ENCODE data around the gene MAGI1.
A peak's percentile ranks its signal among the peaks of the same experiment; 100 is the strongest.

Gene MAGI1

DNA sequence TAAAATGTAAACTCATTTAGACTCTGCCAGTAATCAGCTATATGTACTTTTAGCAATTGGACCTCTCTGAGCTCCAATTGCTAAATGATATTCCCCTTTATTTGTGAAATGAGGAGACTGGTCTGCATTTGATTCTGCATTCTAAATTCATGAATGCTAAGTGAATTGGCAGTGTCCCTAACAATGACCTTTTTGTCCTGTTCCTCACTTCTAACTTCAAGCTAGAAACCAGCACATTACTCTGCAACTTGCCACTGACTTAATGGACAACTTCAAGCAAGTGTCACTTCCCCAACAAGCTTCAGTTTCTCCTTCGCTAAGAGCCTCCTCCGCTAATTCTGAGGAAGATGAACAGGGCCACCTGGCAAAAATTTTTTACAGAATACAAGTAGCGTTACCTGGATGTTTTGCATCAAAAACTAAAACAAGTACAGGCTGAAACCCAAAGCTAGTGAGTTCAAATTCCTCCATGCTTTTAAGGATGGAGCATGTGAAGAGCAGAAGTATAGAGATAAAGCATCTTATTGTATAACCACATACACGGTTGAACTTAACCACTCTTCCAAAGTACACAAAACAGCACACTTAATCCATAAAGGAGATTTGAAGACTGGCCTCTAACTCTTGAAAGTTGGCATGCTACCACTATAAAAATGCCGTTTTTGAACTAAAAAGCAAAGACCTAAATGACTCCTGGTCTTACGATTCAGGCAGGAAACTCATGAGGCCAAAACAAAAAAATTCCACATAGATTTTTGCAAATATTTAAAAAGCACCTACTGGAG is 207.6 kb downstream of the MAGI1 start:
- no peak for DNase-seq

DNA sequence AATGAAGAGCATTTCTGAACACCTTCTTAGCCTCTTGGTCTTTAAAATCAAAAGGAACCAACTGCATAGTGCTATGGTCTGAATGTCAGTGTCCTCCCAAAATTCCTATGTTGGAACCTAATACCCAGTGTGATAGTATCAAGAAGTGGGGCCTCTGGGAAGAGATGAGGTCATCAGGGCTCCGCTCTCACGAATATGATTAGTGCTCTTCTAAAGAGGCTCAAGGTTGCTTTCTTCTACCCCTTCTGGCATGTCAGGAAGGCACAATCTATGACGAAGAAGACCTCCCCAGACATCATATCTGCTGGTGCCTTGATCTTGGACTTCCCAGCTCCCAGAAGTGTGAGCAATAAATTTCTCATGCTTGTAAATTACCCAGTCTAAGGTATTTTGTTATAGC is 209.5 kb downstream of the MAGI1 start:
- DNase-seq, result no peak

DNA sequence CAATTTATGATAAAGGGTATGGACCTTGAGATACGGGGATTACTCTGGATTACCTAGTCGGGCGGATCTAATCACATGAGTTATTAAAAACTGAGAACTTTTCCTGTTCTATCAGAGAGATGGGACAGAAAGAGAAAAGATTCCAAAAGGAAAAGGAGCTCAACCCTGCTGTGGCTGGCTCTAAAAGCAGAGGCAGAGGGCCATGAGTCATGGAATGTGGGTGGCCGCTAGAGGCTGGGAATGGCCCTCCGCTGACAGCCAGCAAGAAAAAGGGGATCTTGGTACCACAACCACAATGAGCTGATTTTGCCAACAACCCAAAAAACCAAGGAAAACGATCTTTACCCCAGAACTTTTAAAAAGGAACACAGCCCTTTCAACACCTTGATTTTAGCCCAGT is 210.0 kb downstream of the MAGI1 start:
- DNase-seq, result no peak

DNA sequence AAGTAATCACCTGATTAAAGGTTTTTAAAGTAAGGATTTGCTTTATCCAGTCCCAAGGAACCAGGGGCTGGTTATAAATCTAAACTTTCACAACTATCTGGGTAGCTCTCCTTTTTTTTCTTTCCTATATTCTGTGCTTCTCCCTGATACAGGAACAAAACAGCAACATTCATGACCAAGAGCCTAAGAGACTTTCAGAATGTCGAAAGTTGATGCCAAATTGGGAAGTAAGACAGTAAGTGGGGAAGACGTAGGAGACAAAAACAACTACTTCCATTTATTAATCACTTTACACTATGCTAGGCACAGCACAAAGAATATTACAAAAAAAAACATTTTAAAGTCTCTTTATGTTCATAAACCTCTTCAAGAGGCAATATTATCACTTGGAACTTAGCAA is 211.6 kb downstream of the MAGI1 start:
- DNase-seq, result no peak

DNA sequence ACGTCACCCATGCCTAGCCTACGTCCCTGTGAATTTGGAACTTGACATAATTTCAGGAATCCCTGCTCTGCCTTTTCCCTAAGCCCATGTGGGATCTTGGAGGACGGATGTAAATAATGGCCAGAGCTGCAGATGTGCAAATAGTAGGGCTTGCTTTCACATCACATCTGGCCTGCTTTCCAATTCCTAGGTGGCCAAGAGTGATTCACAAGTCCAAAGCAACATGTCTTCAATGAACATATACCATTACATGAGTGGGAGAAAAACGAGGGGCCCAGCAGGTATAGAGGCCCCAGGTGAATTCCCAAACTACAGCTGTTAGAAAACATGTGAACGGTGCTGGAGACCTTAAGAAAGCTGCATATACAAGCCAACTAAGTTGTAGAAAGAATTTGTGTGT is 214.6 kb downstream of the MAGI1 start:
- no peak for DNase-seq

DNA sequence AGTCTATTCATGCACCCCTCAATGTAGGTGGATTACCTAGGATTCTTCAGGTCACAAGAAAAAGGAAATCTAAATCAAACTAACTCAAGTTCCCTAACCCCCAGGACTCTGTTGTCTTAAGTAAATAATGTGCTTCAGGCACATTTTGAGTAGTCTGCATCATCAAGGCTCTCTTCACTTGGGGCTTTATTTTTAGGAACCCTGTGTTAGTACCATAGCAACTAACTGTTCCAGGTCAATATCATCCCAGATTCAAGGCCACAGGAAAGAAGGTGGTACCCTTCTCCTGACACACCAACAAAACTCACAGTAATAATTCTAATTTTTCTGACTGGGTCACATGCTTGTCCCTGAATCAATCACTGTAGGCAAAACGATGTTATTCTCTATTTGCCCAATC is 218.1 kb downstream of the MAGI1 start:
- no peak for DNase-seq

DNA sequence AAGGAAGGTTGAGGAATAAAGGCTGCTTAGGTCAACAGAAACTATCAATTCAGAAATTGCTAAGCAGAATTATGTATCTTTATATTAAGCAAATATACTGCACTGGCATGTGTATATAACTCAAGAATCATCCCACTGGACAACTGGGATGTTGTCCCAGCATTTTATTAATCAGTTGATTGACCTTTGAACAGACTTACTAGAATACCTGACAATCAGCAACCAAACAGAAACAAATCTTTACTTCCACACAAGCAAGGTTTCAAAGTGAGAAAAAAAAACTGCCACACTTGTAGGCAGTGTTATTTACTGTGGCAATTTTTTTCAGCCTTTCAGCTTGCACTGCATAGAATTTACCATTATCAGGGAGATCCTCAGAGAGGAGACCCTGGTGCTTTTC is 218.8 kb downstream of the MAGI1 start:
- DNase-seq, result no peak

DNA sequence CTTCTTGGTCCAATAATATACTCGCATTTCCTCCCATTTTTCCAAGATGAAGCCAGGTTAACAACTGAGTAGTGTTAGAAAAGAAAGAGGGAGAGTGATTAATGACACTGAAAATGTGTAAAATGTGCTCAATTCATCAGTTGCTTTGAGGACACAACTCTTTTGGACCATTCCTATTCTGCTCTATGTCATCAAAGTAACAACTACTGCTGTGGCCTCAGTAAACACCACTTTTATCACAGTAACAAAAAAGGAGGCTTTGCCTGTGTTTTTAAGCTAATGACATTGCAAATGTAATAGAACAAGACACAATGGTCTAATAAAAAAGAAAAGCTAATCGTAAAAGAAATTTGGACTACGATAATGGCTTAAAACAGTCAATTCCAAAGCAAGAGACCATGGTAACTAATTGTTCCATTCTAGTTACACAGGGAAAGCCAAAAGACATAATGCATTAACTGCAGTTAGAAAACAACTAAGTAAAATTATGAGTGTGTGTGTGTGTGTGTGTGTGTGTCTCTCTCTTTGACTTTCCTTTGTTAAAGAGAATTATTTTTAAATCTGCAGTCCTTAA is 221.1 kb downstream of the MAGI1 start:
- DNase-seq, result peak; percentile 22 to 24

DNA sequence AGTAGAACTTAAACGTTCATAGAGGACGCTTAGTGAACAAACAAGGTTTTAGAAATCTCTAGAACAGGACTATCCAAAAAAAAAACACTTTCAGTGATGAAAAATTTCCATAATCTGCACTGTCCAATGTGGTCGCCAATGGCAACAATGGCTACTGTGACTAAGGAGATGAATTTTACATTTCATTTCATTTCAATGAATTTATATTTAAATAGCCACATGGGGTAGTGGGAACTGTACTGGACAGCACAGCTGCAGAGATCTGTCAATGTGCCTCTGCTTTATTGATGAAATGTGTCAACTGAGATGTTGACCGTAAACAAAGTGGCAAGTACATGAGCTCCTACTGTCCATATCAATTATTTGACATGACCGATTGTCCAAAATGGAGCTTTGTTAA is 222.5 kb downstream of the MAGI1 start:
- no peak for DNase-seq

DNA sequence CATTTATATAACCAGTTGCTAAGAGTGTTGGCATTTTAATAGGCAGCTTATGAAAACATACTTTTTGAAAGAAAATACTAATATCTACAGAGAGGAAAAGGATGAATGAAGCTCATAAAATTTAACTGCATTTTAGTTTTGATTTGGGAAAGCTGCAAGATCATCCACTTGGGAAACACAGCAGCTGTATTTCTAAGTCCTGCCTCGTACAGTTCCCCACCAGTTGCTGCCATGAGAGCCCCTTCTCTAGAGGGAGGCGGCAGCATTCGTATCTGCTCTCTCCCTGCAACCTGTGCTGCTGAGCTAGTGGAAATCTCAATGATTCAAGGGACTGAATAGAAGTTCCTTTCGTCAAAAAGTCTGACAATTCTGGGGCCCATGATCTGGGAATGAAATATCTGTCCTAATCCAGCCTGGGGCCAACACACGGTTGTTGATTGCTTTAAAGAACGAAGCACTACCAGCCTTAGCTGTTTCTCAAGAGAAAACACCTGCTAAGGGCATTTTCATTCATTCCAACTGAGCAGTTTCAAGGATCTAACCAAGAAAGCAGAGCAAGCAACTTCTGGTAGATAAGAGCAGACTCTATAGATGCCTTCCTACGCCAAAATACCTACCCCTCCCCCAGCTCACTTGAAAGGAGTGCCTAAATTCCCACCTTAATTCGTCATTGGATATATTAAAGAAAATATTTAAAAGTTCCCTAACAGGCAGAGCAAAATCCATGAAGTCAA is 223.7 kb downstream of the MAGI1 start:
- no peak for DNase-seq

DNA sequence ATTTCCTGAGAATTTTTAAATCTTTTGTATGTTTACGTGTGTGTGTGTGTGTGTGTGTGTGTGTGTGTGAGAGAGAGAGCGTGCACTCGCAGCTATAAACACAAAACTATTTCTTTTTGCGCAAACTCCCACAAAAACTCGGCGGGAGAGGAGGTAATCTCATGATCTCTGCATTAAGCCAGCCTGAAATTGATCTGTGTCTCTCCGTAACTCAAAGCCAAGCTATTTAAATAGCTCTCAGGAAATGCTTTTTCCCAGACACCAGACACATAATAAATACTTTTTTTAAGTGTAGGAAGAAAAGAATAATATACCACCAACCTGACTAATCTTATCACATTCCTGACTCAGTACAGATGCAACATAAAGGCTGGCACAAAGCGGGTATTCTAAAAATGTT is 226.8 kb downstream of the MAGI1 start:
- DNase-seq, result no peak

DNA sequence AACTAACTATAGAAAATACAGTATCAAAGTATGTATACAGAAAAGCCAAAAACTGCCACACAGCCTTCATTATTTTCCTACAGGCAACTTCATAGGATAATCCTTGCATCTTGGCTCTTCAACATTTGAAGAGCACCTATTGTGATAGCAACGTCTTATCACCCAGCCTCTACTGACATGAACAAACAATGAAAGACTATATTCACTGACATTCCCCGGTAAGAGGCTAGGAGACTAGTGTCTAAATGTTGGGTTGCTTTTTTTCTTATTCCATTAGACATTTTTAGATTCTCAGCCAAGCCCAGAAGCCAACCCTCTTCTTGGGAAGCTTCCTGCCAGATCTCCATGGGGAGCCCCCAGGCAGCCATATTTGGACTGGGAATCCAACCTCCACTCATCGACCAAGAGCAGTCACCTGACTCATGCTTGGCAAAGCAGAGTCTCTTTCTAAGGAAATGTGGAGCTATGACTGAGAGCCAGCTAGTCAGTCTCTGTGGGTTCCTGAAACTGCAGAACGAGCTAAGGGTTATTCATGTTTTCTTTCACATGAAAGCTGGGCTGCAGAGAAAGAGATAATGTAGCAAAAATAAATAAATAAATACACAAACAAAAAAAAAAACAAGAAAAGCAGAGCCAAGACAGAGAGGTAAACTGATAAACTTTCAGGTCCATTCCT is 227.5 kb downstream of the MAGI1 start:
- DNase-seq, result no peak

DNA sequence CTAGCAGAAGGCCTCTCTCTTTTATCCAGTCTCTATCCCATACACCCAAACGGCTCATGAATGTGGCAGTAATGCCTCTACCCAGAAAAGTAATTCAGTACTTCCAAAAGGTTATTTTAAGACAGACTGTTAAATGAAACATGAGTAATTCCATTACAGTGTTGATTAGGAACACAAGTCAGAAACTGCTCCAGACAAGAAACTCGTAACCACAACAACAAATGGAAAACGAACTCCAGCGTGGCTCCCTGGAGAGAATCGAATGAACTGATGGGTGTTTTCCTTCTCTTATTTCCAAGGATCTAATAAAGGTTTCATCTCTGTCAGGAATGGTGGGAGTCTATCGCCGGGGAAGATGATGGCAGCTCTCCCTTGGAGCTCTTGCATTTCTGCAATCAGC is 228.4 kb downstream of the MAGI1 start:
- DNase-seq, result no peak

DNA sequence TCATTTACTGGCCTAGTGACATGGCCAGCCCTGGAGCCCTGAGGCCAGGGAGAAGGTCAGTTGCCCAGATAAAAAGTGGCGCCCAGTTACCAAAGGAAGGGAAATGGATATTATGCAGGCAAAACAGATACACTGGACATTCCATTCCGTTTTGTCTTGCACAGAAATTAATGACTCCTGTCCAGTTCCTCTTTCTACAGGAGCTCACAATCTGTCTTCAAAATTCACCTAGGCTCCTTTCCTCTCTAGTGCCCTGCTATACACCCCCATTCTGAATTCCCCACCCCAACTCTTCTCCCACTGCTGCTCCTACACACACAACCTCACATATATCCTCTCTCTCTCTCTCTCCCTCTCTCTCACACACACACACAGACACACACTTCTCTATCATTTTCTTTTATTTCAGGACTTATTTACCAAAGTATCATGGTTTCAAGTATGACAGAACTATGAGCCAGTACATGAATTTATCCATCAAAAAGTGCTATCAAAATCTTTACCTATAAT is 229.0 kb downstream of the MAGI1 start:
- no peak for DNase-seq

DNA sequence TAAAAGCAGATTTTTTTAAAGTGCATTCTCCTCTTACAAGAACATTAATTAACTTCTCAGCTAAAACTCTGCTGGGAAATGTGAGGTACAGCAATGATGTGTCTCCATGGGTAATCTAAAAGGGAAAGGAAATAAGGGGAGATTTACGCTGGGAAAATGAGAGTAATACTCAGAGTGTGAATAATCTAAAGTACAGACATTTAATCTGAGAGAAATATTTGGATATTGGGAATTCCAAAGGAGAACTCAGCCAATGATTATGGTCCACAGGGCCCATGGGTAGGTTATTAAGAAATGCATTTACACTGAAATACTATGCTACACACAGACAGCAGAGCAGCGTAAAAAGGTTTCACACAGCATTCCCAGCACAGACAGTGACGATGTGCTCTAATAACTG is 229.9 kb downstream of the MAGI1 start:
- no peak for DNase-seq

DNA sequence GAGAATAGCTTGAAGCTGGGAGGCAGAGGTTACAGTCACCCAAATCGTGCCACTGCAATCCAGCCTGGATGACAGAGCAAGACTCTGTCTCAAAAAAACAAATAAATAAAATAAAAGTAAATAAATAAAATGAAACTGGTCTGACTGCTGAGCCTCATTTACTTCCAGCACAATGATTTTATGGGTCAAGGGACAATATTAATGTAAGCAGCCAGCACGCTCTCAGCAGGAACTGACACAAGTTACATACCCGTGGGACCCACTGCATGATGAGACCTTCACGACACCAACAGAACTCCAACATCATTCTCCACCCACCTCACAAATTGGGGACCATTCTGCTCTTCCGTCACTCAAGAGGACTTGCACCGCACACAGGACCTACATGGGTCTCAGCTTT is 230.3 kb downstream of the MAGI1 start:
- no peak for DNase-seq

DNA sequence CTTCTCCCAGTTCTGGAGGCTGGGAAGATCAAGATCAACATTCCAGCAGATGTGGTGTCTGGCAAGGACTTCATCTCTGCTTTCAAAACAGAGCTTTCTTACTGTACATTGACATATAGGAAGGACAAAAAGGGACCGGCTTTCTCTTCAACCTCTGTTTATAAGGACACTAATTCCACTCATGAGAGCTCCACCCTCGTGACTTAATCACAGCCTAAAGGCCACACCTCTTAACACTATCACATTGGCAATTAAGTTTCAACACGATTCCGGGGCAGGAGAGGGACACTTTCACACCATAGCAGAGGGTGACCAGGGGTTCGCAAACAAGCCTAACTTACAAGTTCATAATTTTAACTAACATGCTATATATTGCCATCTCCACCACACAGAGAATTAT is 231.5 kb downstream of the MAGI1 start:
- DNase-seq, result no peak

DNA sequence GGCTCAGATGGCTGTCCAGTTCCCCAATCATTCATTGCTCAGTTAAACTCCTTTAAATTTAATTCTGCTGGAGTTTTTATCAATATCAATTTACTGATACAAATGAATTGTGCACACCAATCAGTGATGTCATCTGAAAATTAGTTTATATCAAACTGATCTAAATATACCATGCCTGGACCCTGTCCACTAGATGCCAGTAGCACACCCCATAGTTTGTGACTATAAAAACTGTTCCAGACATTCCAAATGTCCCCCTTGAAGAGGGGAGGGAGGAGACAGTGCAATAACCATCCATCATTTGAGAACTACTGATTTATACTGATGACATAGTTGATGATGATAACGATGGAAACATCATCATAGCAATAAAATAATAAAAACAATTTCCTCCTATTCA is 232.1 kb downstream of the MAGI1 start:
- no peak for DNase-seq

DNA sequence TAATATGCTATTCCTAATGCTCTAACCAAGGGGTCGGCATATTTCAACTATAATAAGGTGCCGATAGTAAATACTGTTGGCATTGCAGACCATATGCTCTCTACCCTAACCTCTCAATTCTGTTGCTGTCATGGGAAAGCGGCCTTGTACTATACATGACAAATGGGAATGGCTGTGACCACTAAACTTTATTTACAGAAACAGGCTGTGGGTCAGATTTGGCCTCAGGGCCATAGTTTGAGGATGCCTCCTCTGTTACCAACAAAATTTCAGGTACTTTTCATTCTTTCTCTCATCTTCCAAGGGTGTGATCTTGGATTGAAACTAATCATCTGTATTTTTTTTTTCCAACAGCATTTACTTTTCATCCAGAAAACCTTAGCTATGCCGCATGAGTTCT is 242.0 kb downstream of the MAGI1 start:
- DNase-seq, result no peak

DNA sequence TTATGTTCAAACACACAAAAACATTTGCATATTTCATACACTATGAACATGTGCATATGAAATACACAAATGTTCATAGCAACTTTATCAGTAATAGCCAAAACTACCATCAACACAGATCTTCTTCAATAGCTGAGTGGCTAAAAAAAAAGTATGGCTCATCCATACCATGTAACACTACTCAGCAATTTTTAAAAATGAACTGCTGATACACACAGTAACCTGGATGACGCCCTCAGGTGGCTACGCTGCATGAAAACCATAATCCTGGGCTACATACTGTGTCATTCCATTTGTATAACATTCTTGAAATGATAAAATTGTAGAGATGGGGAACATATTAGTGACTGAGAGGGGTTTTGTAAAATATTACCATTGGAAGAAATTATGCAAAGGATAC is 243.6 kb downstream of the MAGI1 start:
- no peak for DNase-seq

DNA sequence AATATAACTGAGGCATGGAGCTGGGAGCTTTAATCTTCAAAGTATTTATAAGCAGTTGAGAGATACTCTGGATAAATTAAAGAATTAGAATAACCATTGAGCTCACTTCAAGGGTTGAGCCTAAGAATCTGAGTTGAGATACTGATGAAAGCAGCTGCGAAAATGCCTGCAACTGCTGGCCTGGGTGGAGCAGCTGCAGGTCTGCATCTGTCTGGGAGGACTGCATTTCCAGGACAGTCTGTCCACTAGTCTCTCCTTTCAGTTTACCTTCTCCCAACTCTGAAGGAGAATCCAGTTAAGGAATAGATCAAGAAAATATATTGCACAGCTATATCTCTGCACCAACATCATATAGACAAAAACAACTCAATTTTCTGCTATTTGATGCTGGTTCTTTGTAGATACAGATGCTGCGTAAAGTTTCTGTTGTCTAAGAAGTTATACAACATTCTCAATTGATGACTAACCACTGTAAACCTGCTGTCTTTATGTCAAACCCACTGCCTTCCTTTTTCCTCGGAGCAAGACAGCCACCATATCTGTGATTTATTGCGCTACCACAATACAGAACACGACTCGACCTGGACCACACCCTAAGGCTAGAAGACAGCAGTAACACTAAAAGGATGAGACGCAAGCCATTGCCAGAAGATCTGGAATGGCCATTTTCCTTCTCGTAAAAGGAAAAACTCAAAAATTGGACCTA is 245.1 kb downstream of the MAGI1 start:
- DNase-seq, result no peak

DNA sequence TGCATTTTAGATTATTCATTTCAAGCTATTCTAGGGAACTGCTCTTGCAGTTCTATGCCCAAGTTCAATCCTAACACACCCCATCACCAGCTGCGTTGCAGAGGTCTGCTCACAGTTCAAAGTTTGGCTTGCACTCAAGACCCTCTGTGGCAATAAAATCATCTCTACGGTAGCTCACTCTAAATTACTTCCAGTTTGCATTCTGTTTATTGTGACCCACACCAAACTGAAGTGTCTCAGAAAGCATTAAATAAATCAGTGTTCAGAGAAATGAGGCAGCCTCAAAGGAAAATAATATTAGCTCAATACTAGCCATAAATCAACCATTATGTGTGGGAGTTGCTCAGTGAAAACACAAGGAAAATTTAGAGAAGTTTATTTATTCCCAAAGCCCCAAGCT is 250.3 kb downstream of the MAGI1 start:
- DNase-seq, result no peak

DNA sequence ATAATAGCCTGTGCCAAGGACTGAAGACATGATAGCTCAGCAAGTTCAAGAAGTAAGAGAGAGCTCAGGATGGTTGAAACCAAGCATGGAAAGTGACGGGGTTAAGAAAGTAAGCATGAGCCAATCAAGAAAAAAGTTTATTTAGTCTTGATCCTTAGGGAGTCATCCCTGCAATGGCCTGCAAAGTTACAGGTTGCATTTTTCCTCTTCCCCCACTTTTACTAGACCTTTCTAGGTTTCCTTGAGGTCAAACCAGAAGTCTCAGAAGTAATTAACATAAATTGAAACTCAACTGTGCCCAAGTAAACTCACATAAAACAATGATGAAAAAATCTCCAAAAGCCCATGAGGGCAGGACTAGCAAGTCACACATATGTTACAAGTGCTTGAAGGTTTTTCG is 250.9 kb downstream of the MAGI1 start:
- no peak for DNase-seq

All from NCI-H1930 (cell line).